HG03103 (cell line): ENCODE measurements around the gene TXNL4B.

ENCODE experiments used
- ATAC-seq: cut with Tn5 transposase; IDR thresholded peaks from one replicate; pipeline ENCODE4 v1.9.1; 2021; ENCODE audit warnings: low read depth; ENCODE audit not compliant: unreplicated experiment

TXNL4B gene

GRCh38 chr16:72093448-72094265, at the start of gene TXNL4B, which contains the start of gene DHX38:
TSS of gene TXNL4B (minus strand) at chr16:72093620. CDS start at chr16:72090749, 2,871 bp downstream.
TSS of gene DHX38 (plus strand) at chr16:72093847. CDS start at chr16:72096158, 2,311 bp downstream.
- peak; percentile 97 for ATAC-seq

DNA sequence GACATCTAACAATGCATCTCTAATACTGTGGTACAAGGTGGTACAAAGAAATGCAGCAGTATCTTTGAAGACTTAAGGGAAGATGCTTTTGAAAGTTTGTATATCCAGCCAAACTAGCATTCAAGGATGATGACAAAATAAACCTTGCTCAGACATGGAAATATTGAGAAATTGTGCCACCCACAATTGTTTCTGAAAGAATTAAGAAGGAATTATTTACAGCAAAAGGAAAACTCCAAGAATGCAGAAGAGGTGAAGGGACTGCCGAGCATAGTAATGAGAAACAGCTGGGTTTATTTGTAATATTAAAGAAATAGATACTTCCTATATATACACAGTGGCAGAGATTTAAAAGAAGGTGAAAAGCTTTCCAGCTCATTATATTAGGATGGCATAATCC, 49.1 kb upstream of the TXNL4B start:
- ATAC-seq = no peak

GRCh38 chr16:72139908-72140307, 46.5 kb upstream of the TXNL4B start:
- ATAC-seq = no peak

- ATAC-seq = no peak
Measured at GRCh38 chr16:72138064-72138572, 44.7 kb upstream of the TXNL4B start.

DNA sequence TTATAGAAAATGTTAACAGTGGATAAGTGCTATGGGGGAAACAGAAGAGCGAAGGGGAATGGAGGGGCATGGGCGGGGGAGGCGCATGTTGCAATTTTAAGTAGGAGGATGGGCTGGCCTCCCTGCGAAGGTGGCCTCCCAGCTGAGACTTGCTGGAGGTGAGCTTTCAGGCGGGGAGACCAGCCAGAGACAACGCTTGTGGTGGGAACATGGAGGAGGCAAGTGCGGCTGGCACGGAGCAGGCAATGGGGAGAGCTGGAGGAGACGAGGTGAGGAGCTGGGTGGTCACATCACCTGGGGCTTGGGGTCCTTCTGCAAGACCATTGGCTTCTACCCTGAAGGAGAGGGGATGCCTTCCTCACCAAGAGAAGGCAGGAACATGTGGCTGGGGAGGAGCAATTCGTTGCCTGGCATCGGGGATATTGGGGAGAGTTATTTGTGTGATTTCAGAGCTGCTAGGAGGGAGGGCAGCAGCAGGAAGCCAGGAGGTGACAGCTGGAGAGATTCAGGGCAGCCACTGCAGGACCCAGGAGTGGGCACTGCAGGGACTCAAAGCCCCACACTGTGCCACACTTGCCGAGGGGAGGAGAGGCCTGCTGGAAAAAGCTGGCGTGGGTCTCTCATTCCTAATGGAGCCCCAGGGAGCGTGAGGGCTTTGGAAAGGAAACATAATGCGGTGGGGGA, 44.1 kb upstream of the TXNL4B start:
- no peak for ATAC-seq

DNA sequence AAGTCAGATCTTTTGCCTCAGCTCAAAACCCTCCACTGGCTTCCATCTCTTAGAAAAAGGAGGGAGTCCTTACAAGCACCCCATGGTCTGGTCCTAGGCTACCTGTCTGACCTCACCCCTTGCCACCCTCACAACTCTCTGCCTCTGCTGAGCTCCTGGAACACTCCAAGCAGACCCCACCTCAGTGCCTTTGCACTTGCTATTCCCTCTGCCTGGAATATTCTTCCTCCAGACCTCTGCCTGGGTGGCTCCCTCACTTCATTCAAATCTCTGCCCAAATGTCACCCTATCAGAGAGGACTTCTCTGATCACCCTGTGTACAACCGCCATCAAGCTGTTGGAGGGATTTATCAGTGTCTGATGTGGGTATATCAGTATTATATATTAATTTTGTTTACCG, 41.1 kb upstream of the TXNL4B start:
- ATAC-seq = no peak

DNA sequence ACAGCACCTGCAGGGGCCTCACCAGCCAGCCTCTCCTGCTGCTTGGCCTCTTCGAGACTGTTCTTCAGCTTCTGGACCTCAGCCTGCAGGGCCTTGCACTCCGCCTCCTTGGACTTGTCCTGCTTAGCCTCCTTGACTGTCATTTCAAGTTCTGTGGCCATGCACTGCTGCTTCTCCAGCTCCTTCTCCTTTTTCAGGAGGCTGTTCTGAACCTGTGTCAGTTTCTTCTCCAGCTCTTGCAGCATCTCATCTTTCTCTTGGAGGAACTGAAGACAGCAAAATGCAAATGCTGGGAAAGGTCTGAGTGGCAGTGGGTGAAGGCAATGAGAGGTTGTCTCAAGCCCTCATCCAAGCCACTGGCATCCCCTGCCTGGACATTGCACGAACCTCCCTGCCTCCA, 39.3 kb upstream of the TXNL4B start:
- no peak for ATAC-seq

- no peak for ATAC-seq
Measured at GRCh38 chr16:72131036-72131435, 37.6 kb upstream of the TXNL4B start.

DNA sequence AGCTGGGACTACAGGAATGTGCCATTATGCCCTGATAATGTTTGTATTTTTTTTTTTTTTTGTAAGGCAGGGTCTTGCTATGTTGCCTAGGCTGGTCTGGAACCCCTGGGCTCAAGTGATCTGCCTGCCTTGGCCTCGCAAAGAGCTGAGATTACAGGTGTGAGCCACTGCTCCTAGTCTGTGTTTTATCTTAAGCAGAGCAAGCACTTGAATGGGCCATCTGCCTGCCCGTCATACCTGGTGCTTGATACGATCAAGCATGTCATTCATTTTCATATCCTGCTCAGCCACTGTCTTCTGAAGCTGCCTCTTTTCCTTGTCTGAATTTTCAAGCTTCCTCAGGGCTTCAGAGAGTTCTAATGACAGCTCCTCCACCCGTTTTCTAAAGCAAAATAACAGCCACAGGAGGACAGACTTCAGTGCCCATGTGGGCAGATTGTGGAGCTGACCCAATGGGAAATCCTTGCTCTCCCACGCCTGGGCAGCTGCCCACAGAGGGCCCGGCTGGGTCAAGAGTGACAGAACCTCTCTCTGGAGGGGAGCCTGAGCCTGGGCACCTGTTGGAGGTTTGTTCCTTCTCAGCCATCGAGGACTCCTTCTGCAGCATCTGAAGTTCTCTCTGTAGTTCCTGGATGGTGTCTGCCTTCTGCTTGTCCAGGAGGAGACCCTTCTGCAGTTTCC, 36.7 kb upstream of the TXNL4B start:
- ATAC-seq = no peak

- ATAC-seq = no peak
Measured at GRCh38 chr16:72128701-72129100, 35.3 kb upstream of the TXNL4B start.

GRCh38 chr16:72126429-72126765, 33.0 kb upstream of the TXNL4B start:
- ATAC-seq = no peak

DNA sequence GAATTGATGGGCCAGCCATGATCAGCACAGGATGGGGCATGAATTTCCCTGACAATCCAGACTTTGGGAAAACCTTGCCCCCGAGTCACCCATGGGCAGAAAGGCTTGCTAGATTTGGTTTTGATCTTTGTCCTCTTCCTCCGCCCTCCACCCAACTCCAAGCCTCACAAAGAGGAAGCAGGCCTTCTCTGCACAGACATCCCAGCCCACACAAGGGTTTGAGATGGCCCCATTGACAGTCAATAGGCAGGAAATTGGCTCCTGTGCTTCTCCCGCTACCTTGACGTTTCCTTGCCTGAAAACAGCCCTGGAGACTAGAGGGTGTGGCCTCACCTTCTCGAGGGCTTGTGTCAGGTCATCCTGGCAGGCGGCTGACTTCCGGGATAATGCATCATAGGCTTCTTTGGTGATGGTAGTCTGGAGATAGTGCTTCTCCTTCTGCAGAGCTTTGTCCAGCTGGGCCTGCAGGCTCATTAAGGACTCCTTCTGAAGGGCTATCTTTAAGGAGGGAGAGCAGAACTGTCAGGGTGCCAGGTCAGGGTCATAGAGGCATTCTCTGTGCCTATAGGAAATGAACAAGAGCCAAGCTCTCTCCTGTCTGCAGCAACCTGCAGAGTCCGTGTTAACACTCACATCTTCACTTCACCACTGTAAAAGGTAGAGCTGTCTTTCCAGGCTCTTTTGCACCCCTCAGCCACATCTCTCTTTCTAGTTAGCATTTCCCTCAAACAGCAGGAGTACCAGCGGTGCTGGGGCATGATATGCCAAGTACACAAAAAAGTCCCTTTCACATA, 32.4 kb upstream of the TXNL4B start:
- ATAC-seq = no peak

DNA sequence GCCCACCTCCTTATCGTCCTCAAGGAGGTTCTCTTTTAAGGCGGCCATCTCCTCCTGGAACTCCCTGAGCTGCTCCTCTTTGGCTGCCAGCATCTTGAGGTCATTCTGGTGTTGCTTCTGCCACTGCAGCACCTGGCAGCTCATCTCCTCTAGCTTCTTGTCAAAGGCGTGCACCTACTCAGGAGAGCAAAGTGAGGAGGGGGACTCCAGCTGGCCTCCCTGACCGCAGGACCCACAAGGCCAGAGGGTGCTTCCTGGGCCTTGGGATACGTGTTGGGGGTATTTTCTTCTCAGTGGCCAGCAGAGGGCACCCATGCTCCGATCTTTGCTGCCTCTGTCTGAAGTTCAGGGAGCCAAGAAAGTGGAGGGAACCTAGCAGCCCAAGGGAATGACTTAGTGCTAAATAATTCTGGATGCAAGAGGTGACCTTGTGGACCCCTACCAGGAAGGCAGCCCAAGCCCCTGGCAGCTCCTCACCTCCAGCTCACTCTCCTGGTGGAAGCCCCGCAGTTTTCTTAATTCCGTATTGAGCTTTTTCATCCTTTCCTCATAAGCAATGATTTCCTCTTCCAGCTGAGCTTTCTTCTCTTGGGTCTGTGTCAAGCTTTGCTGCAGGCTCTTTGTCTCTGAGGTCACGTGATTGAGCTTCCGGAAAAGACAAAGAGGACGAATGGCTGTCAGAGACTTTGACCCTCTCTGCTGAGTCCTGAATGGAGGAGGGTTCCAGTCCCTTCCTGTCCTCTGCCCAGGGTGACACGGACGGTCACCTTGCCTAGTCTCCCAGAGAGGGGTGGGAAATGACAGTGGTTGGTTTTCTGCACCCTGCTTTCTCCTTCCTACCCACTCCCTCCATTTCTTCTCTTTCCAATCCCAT, 31.6 kb upstream of the TXNL4B start:
- peak; percentile 75 for ATAC-seq

DNA sequence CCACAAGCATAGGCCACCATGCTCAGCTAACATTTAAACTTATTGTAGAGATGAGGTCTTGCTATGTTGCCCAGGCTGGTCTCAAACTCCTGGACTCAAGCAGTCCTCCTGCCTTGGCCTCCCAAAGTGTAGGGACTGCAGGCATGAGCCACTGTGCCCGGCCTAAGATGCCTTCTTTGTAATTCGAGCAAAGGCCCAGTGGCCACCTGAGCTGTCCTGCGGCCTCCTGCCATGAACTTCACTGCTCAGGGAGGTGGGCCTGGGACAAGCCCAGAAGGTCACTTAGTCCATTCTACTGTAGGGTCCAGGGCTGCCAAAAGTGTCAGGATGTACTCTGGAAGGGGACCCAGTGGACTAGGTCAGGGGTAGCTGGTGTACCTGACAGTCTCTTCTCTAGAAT, 30.7 kb upstream of the TXNL4B start:
- ATAC-seq = no peak

GRCh38 chr16:72123426-72123825, 30.0 kb upstream of the TXNL4B start:
- ATAC-seq = no peak

DNA sequence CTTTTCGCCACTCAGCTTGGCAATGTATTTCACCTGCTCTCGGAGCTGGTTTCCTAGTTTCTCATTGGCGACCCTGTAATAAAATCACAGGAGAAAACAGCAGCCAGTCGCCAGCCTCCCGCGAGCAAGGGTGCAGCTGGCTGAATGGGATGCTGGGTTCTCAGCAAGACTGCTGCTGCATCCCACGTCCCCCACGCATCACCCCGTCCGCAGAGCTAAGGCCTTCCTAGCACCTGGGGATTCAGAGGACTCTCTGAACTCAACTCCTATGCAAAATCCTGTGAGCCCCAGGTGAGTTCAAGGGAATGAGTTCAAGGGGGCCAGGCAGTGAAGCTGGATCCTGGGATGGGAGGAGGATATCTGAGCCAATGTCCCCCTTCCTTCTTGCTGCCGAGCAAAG, 29.5 kb upstream of the TXNL4B start:
- ATAC-seq = no peak

DNA sequence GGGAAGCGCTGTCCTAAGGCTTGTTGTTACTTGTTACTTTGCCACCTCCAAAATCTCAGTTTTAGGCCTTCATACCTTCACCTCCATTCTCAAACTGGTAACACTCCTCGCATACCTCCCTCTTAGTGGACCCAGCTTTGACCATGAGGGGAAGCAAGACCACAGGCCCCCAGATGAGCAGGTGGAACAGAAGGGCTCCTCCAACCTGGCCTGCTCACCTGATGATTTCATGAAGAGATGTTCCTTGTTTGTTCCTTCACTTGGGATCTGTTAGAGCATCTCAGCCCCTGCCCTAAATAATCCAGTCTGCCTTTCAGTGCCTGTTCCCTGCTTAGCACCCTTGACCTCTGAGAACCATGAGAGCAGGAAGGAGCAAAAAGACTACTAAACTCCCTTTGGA, 28.9 kb upstream of the TXNL4B start:
- no peak for ATAC-seq

DNA sequence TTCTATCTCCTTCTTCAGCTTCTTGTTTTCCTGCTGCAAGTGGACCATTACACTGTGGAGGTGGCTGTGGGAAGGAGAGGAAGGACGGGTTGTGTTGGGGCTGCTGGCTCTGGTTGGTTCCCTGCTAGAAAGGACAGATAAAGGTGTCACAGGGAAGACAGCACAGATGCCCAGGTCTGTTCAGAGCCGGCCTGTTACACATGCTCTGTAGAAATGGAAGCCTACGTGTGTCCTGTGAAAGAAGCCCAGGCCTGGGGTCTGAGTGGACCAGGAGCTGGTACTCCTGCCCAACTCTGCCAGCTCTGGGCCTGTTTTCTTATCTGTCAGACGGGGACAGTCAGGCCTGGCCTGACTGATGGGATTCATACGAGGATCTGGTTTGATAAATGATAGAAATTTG, 26.6 kb upstream of the TXNL4B start:
- no peak for ATAC-seq

DNA sequence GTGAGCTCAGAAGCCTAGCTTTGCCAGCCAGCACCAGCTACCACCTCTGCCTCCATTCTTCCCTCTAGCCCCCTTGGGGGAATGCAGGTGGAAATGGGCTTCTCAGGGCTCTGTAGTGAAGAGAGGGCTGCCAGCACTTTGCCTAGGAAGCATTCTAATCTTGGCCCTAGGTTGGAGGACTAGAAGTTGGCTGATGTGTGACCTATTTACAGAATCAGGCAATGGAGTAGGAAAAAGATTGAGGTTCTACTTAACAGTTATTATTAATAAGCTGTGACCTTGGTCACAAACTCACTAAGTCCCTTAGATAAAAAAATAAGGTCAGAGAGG, 20.2 kb upstream of the TXNL4B start:
- ATAC-seq = no peak
